HepG2 (cell line): Measurements from ENCODE around the gene CEP120. TPM values are rescaled to one million over a fixed set of nuclear protein-coding genes. Genes with fewer than 3 reads are reported as not detected.

Experiments used
- ATAC-seq: fragments of 200-7000 bp; cut with Tn5 transposase; 3 replicates; pipeline ENCODE4 v1.9.1; 2020; ENCODE audit warnings: mild to moderate bottlenecking, moderate library complexity
- BruUV-seq: library from RNA; stranded (reverse); fragments of 400-500 nt; replicated peaks from 2 replicates; lab custom pipeline; 2021; lab: Mats Ljungman, UMichigan
- CTCF ChIA-PET: fragments of 300-600 bp; formaldehyde crosslinking; extraction: SDS; loops from one replicate; lab custom pipeline; 2021; ENCODE audit warnings: low total read pairs, inconsistent platforms, low intra/inter-chr PET ratio; lab: Yijun Ruan, JAX
- POLR2A ChIA-PET: fragments of 350-600 bp; sonication (Branson Sonifier 250); formaldehyde crosslinking; loops from one replicate; lab custom pipeline; 2020; ENCODE audit warnings: antibody characterized with exemption, inconsistent platforms; lab: Yijun Ruan, JAX
- DNase-seq: peaks from one replicate; pipeline ENCODE4 v3.0.0-alpha.2; 2015; ENCODE audit warnings: low spot score
- FAIRE-seq: peaks from 3 replicates; lab custom pipeline; 2011; peaks lifted over from hg19 to GRCh38; lab: Jason Lieb, UNC
- H2AFZ ChIP-seq: one replicate; pipeline ENCODE4 v1.6.1; 2011; ENCODE audit warnings: low read length, inconsistent platforms
- H3K27ac ChIP-seq: fragments of 300-600 bp; 3 replicates; pipeline ENCODE4 v1.8.0; 2011; ENCODE audit warnings: mixed run types, mild to moderate bottlenecking, mixed read lengths, low read length, inconsistent platforms; ENCODE audit not compliant: insufficient read depth; ENCODE audit errors: extremely low read length
- H3K27me3 ChIP-seq, 2 experiments: fragments of 200-600 bp in 1 of 2; 2 replicates in 1 of 2; 3 replicates in 1 of 2; pipeline versions ENCODE4 v1.6.0 to v1.8.0; 2011; ENCODE audit warnings: low read length in 2 of 2, mild to moderate bottlenecking in 2 of 2, moderate library complexity in 2 of 2, inconsistent platforms in 1 of 2; ENCODE audit not compliant: insufficient read depth in 2 of 2, control insufficient read depth in 1 of 2
- H3K36me3 ChIP-seq, 2 experiments: fragments of 200-600 bp in 1 of 2; replicated peaks in 1 of 2; 2 replicates in 1 of 2; 3 replicates in 1 of 2; pipeline versions ENCODE4 v1.5.1 to v1.8.0; 2011; ENCODE audit warnings: low read length in 2 of 2, inconsistent platforms in 1 of 2; ENCODE audit not compliant: insufficient read depth in 2 of 2, control insufficient read depth in 1 of 2
- H3K4me1 ChIP-seq: 2 replicates; pipeline ENCODE4 v1.5.1; 2012; ENCODE audit warnings: low read length, inconsistent platforms; ENCODE audit not compliant: insufficient read depth
- H3K4me2 ChIP-seq: 2 replicates; pipeline ENCODE4 v1.6.0; 2011; ENCODE audit warnings: low read depth, low read length, inconsistent platforms
- H3K4me3 ChIP-seq, 3 experiments: fragments of 200-600 bp in 1 of 3; sonication (generic), shearing (Covaris generic) in 1 of 3; replicated peaks in 1 of 3; 2 replicates each; pipeline ENCODE4 v1.5.1; 2011 to 2016; ENCODE audit warnings: low read length in 3 of 3, inconsistent platforms in 2 of 3, low read depth in 2 of 3, mild to moderate bottlenecking in 2 of 3, control low read depth in 1 of 3, mixed read lengths in 1 of 3; ENCODE audit not compliant: insufficient read depth in 1 of 3
- H3K79me2 ChIP-seq: one replicate; pipeline ENCODE4 v1.6.1; 2011; ENCODE audit warnings: low read length, inconsistent platforms; ENCODE audit not compliant: insufficient read depth
- H3K9ac ChIP-seq: 2 replicates; pipeline ENCODE4 v1.6.0; 2011; ENCODE audit warnings: mild to moderate bottlenecking, low read depth, low read length, inconsistent platforms; ENCODE audit not compliant: insufficient read depth
- H3K9me3 ChIP-seq: 2 replicates; pipeline ENCODE4 v1.5.1; 2012; ENCODE audit warnings: mild to moderate bottlenecking, low read length
- H4K20me1 ChIP-seq: 2 replicates; pipeline ENCODE4 v1.6.0; 2011; ENCODE audit warnings: inconsistent platforms, mild to moderate bottlenecking, low read length, moderate library complexity; ENCODE audit not compliant: insufficient read depth
- CTCF ChIP-seq: sonication (generic); formaldehyde crosslinking; IDR thresholded peaks from 2 replicates; pipeline ENCODE4 v1.5.0; 2020; ENCODE audit warnings: mild to moderate bottlenecking, missing genetic modification reagents, moderate library complexity
- FOXA1 ChIP-seq, 2 experiments: fragments of 450-650 bp in 1 of 2; sonication (generic) in 1 of 2; formaldehyde crosslinking in 1 of 2; IDR thresholded peaks; 2 replicates each; pipeline versions ENCODE4 v1.4.0 to v1.6.1; 2016 to 2020; ENCODE audit warnings: missing genetic modification reagents in 1 of 2
- FOXA3 ChIP-seq: IDR thresholded peaks from 2 replicates; pipeline ENCODE4 v1.6.1; 2016; ENCODE audit warnings: missing genetic modification reagents, missing compliant biosample characterization
- SMC3 ChIP-seq: IDR thresholded peaks from 2 replicates; pipeline ENCODE4 v1.6.1; 2011; ENCODE audit warnings: low read length, improper control_type of control experiment
- STAG1 ChIP-seq: sonication (generic); formaldehyde crosslinking; IDR thresholded peaks from 2 replicates; pipeline ENCODE4 v1.4.0; 2020; ENCODE audit warnings: missing genetic modification reagents
- ZNF737 ChIP-seq: sonication (generic); formaldehyde crosslinking; IDR thresholded peaks from 2 replicates; pipeline ENCODE4 v1.5.0; 2020; ENCODE audit warnings: missing genetic modification reagents, mild to moderate bottlenecking, borderline replicate concordance
- ZNF775 ChIP-seq: sonication (generic); formaldehyde crosslinking; IDR thresholded peaks from 2 replicates; pipeline ENCODE4 v1.4.0; 2020; ENCODE audit warnings: missing genetic modification reagents, mild to moderate bottlenecking, moderate library complexity, borderline replicate concordance
- WGBS: methylation state at CpG from one replicate; pipeline ENCODE4 v1.1.6; 2017; ENCODE audit warnings: low lambda C conversion rate; 5-methylcytosine and 5-hydroxymethylcytosine counted together
- in situ Hi-C: cut with HindIII; loops from 2 replicates; pipeline ENCODE4 v1.10.0; 2017; ENCODE audit warnings: low pct_unique_long_range_greater_than_20kb; ENCODE audit not compliant: extremely low pct_ligation_motif_present
- intact Hi-C: fragments of 100-400 bp; cut with micrococcal nuclease; formaldehyde crosslinking; loops from one replicate; pipeline ENCODE4 v1.10.0; 2022; ENCODE audit not compliant: unreplicated experiment
- polyA plus RNA-seq, 8 experiments: library from polyadenylated mRNA; depleted of rRNA in 3 of 8; stranded (reverse) in 7 of 8; unstranded in 1 of 8; fragments of >200 nt; fragmentation: Illumina TruSeq in 4 of 8; extraction: Trizol in 4 of 8; gene quantifications; 2 replicates each; pipeline versions ENCODE4 v1.2.1 to v1.2.3, GENCODE V29; 2011 to 2016; ENCODE audit warnings: low read depth in 4 of 8, missing spikeins in 1 of 8, mixed read lengths in 1 of 8; ENCODE audit not compliant: insufficient read depth in 1 of 8
- total RNA-seq, 5 experiments: library from RNA; depleted of rRNA; stranded (reverse); fragments of >200 nt; fragmentation: Illumina TruSeq; extraction: Trizol; gene quantifications; 2 replicates each; pipeline ENCODE4 v1.2.3, GENCODE V29; 2016; ENCODE audit warnings: low read depth in 1 of 5

Gene CEP120
- total and polyA plus RNA-seq, 2 of the 13 experiments (the other 11 are each of a cell fraction or from before 2014, with no cell fraction given) = 8.0 to 14.7 TPM

- H3K27me3 ChIP-seq = no peaks in the 10 kb centered on the region
- no peak for FAIRE-seq
- no peaks in the 10 kb centered on the region for H3K4me1 ChIP-seq
- no peak overlapping the region for H3K27ac ChIP-seq
- no peak overlapping the region for H3K9ac ChIP-seq
- WGBS = 69% methylated on average over 4 of the region's 4 CpGs
- ChIA-PET CTCF (interaction anchor here (0.6 to 1.1 kb wide), 2 partner anchors 266 to 829 kb away, joined by 3 read pairs; no protein-coding TSS in a partner anchor), POLR2A (no interaction called here)
- H3K4me3 ChIP-seq = no peak overlapping the region
- no peaks in the 10 kb centered on the region for H3K79me2 ChIP-seq
- H3K4me2 ChIP-seq = no peak overlapping the region
- H4K20me1 ChIP-seq = no peaks in the 10 kb centered on the region
- intact Hi-C loops (loop anchor here (1.0 kb wide), 2 partner anchors 448 to 829 kb away; no protein-coding TSS in a partner anchor), in situ Hi-C loops (no loop called here)
- no peak overlapping the region for H2AFZ ChIP-seq
- no TSS peak for BruUV-seq
- peak; percentile 43; the same call in 2 of the 3 replicates for ATAC-seq
- H3K36me3 ChIP-seq = peaks cover 0 to 13% of the 10 kb centered on the region in 2 experiments; a peak in 1 of 5 replicates
- TF ChIP-seq CTCF (CRISPR knock-in tag) = peak; percentile 57
- no peak for TF ChIP-seq ZNF737 (CRISPR knock-in tag)
- 0 out of 2 replicates have a peak, but pooled peaks have one; percentile 12 for TF ChIP-seq FOXA3 (CRISPR knock-in tag)
- TF ChIP-seq ZNF775 (CRISPR knock-in tag) = no peak
- TF ChIP-seq FOXA1 (IDR thresholded peaks at IDR 0.05) = no peak
- TF ChIP-seq FOXA1 (CRISPR knock-in tag; IDR thresholded peaks at IDR 0.05) = peak; percentile 30; the same call in 1 of the 2 replicates
- TF ChIP-seq STAG1 (CRISPR knock-in tag) = peak; percentile 53
- peak; percentile 60 for TF ChIP-seq SMC3
- DNase-seq = peak; percentile 15
- no peaks in the 10 kb centered on the region for H3K9me3 ChIP-seq
Observed at GRCh38 chr5:123344816-123345426, 78.3 kb downstream of the CEP120 start.
